H1 (cell line): ENCODE results near the gene STARD3NL. TPM values are rescaled to one million over a fixed set of nuclear protein-coding genes. Genes with fewer than 3 reads are reported as not detected.

Source experiments
- CTCF ChIA-PET: fragments of 300-600 bp; sonication (Branson Sonifier 250); formaldehyde crosslinking; loops from one replicate; lab custom pipeline; 2021; ENCODE audit not compliant: partially characterized antibody; lab: Charles Lee
- POLR2A ChIA-PET: fragments of 300-600 bp; sonication (Branson Sonifier 250); formaldehyde crosslinking; loops from one replicate; lab custom pipeline; 2021; ENCODE audit warnings: inconsistent platforms; ENCODE audit not compliant: partially characterized antibody; lab: Charles Lee
- DNase-seq, 2 experiments: peaks; one replicate each; pipeline versions ENCODE4 v3.0.0 to v3.0.0-alpha.2; 2010 to 2022; ENCODE audit warnings: low spot score in 2 of 2, low read depth in 1 of 2, mixed read lengths in 1 of 2
- FAIRE-seq: peaks from 2 replicates; lab custom pipeline; 2011; peaks lifted over from hg19 to GRCh38; lab: Jason Lieb, UNC
- H2AFZ ChIP-seq: 2 replicates; pipeline ENCODE4 v1.8.1; 2012; ENCODE audit warnings: low read length, inconsistent platforms
- H2AK5ac ChIP-seq: 2 replicates; pipeline ENCODE4 v1.6.1; 2013; ENCODE audit warnings: low read depth, low read length
- H2BK120ac ChIP-seq: replicated peaks from 2 replicates; pipeline ENCODE3; 2013; ENCODE audit warnings: low read depth, low read length, inconsistent platforms
- H2BK12ac ChIP-seq: 2 replicates; pipeline ENCODE4 v1.6.1; 2013; ENCODE audit warnings: low read depth, low read length
- H2BK15ac ChIP-seq: 2 replicates; pipeline ENCODE4 v1.6.1; 2013; ENCODE audit warnings: low read length
- H2BK20ac ChIP-seq: 2 replicates; pipeline ENCODE4 v1.6.1; 2013; ENCODE audit warnings: low read length
- H2BK5ac ChIP-seq: 2 replicates; pipeline ENCODE4 v1.6.1; 2013; ENCODE audit warnings: low read depth, low read length
- H3K14ac ChIP-seq: 2 replicates; pipeline ENCODE4 v1.6.1; 2013; ENCODE audit warnings: inconsistent platforms; ENCODE audit not compliant: insufficient read length
- H3K18ac ChIP-seq: 2 replicates; pipeline ENCODE4 v1.6.1; 2013; ENCODE audit warnings: low read length; ENCODE audit errors: extremely low read depth
- H3K23ac ChIP-seq: 2 replicates; pipeline ENCODE4 v1.6.1; 2013; ENCODE audit warnings: inconsistent platforms; ENCODE audit not compliant: insufficient read length
- H3K23me2 ChIP-seq: 2 replicates; pipeline ENCODE4 v1.6.1; 2013; ENCODE audit warnings: low read depth, low read length
- H3K27ac ChIP-seq: 2 replicates; pipeline ENCODE4 v1.6.1; 2011; ENCODE audit warnings: low read depth, low read length, inconsistent platforms
- H3K27me3 ChIP-seq, 4 experiments: replicated peaks in 1 of 4; 1 replicate in 1 of 4; 2 replicates in 3 of 4; pipeline versions ENCODE4 v1.6.1 to v1.8.1; 2011 to 2013; ENCODE audit warnings: low read length in 3 of 4, mild to moderate bottlenecking in 3 of 4, inconsistent platforms in 2 of 4, mixed read lengths in 2 of 4, moderate library complexity in 1 of 4; ENCODE audit not compliant: control insufficient read depth in 3 of 4, insufficient read depth in 3 of 4; ENCODE audit errors: extremely low read depth in 1 of 4
- H3K36me3 ChIP-seq, 4 experiments: 2 replicates each; pipeline versions ENCODE4 v1.6.1 to v1.8.1; 2011 to 2013; ENCODE audit warnings: mild to moderate bottlenecking in 4 of 4, low read length in 3 of 4, moderate library complexity in 2 of 4, control low read depth in 1 of 4, inconsistent platforms in 1 of 4; ENCODE audit not compliant: insufficient read depth in 4 of 4, control insufficient read depth in 2 of 4
- H3K4ac ChIP-seq: replicated peaks from 2 replicates; pipeline ENCODE3; 2013; ENCODE audit warnings: low read length, low read depth, mixed read lengths, inconsistent platforms; ENCODE audit not compliant: insufficient read length
- H3K4me1 ChIP-seq, 4 experiments: replicated peaks in 1 of 4; 1 replicate in 1 of 4; 2 replicates in 3 of 4; pipeline versions ENCODE4 v1.6.1 to v1.8.1; 2011 to 2013; ENCODE audit warnings: low read length in 3 of 4, inconsistent platforms in 2 of 4, mixed read lengths in 1 of 4; ENCODE audit not compliant: insufficient read depth in 4 of 4, control insufficient read depth in 3 of 4
- H3K4me2 ChIP-seq, 2 experiments: 2 replicates each; pipeline versions ENCODE4 v1.6.1 to v1.8.1; 2011 to 2013; ENCODE audit warnings: low read depth in 2 of 2, low read length in 2 of 2, control low read depth in 1 of 2, inconsistent platforms in 1 of 2, mild to moderate bottlenecking in 1 of 2; ENCODE audit not compliant: insufficient read depth in 1 of 2
- H3K4me3 ChIP-seq, 4 experiments: fragments of 200-600, 300-600 bp in 1 of 4; sonication (generic), shearing (Covaris generic), sonication (Bioruptor Twin) in 1 of 4; 2 replicates each; pipeline versions ENCODE4 v1.5.1 to v1.8.1; 2011 to 2016; ENCODE audit warnings: low read length in 4 of 4, low read depth in 3 of 4, control low read depth in 2 of 4, inconsistent platforms in 2 of 4, mild to moderate bottlenecking in 2 of 4, mixed read lengths in 1 of 4, moderate library complexity in 1 of 4; ENCODE audit not compliant: insufficient read depth in 2 of 4; ENCODE audit errors: extremely low read depth in 1 of 4
- H3K56ac ChIP-seq: replicated peaks from 2 replicates; pipeline ENCODE3; 2013; ENCODE audit warnings: low read depth, mild to moderate bottlenecking, mixed read lengths, low read length, inconsistent platforms; ENCODE audit not compliant: insufficient read length
- H3K79me1 ChIP-seq: 2 replicates; pipeline ENCODE4 v1.6.1; 2013; ENCODE audit warnings: low read depth, low read length, control low read depth
- H3K79me2 ChIP-seq, 2 experiments: 2 replicates each; pipeline versions ENCODE4 v1.6.1 to v1.8.1; 2012 to 2013; ENCODE audit warnings: low read length in 2 of 2, mild to moderate bottlenecking in 2 of 2, inconsistent platforms in 1 of 2; ENCODE audit not compliant: insufficient read depth in 2 of 2, control insufficient read depth in 1 of 2
- H3K9ac ChIP-seq, 4 experiments: replicated peaks in 1 of 4; 1 replicate in 1 of 4; 2 replicates in 3 of 4; pipeline versions ENCODE4 v1.6.1 to v1.8.1; 2011 to 2013; ENCODE audit warnings: low read depth in 3 of 4, low read length in 3 of 4, control low read depth in 2 of 4, mild to moderate bottlenecking in 2 of 4, moderate library complexity in 2 of 4, inconsistent platforms in 1 of 4; ENCODE audit errors: extremely low read depth in 1 of 4
- H3K9me3 ChIP-seq, 2 experiments: 2 replicates each; pipeline versions ENCODE4 v1.6.1 to v1.8.1; 2012 to 2013; ENCODE audit warnings: mild to moderate bottlenecking in 2 of 2, moderate library complexity in 2 of 2, control low read depth in 1 of 2, inconsistent platforms in 1 of 2, low read depth in 1 of 2, low read length in 1 of 2, mixed read lengths in 1 of 2; ENCODE audit not compliant: insufficient read depth in 2 of 2
- H4K20me1 ChIP-seq, 2 experiments: replicated peaks in 1 of 2; 2 replicates each; pipeline versions ENCODE3 to v1.8.1; 2011 to 2013; ENCODE audit warnings: inconsistent platforms in 2 of 2, low read length in 2 of 2, mild to moderate bottlenecking in 1 of 2; ENCODE audit not compliant: insufficient read depth in 2 of 2, control insufficient read depth in 1 of 2
- H4K5ac ChIP-seq: 2 replicates; pipeline ENCODE4 v1.6.1; 2013; ENCODE audit warnings: low read length, low read depth, mixed read lengths, inconsistent platforms; ENCODE audit not compliant: insufficient read length
- H4K8ac ChIP-seq: 2 replicates; pipeline ENCODE4 v1.8.0; 2013; ENCODE audit warnings: mild to moderate bottlenecking, moderate library complexity, low read length, inconsistent platforms; ENCODE audit not compliant: insufficient read depth; ENCODE audit errors: extremely low read depth
- H4K91ac ChIP-seq: replicated peaks from 2 replicates; pipeline ENCODE3; 2013; ENCODE audit warnings: low read length, mixed read lengths, inconsistent platforms; ENCODE audit not compliant: insufficient read length
- ATF3 ChIP-seq: IDR thresholded peaks from 2 replicates; pipeline ENCODE4 v1.6.1; 2011; ENCODE audit warnings: low read depth, mild to moderate bottlenecking, low read length; ENCODE audit not compliant: insufficient read depth
- TAF1 ChIP-seq: IDR thresholded peaks from 2 replicates; pipeline ENCODE4 v1.6.1; 2011; ENCODE audit warnings: mild to moderate bottlenecking, low read depth, low read length
- WGBS, 2 experiments: shearing (Covaris generic) in 1 of 2; methylation state at CpG; one replicate each; pipeline versions ENCODE4 v1.1.6 to v1.1.7; 2013 to 2015; ENCODE audit warnings: low lambda C conversion rate in 2 of 2, mixed read lengths in 2 of 2, inconsistent platforms in 1 of 2, low coverage in 1 of 2, missing lambda C conversion rate in 1 of 2; ENCODE audit not compliant: insufficient replicate concordance in 2 of 2, insufficient coverage in 1 of 2, insufficient read length in 1 of 2; ENCODE audit errors: extremely low coverage in 1 of 2, missing lambda C conversion rate in 1 of 2; 5-methylcytosine and 5-hydroxymethylcytosine counted together
- polyA plus RNA-seq, 7 experiments: library from polyadenylated mRNA; depleted of rRNA in 3 of 7; stranded (reverse) in 5 of 7; unstranded in 2 of 7; fragments of >200 nt in 5 of 7; fragments of 200-250 nt in 2 of 7; gene quantifications; 1 replicate in 5 of 7; 2 replicates in 1 of 7; 4 replicates in 1 of 7; pipeline versions ENCODE4 v1.2.1 to v1.2.3, GENCODE V29; 2011 to 2013; ENCODE audit warnings: missing spikeins in 2 of 7, mixed read lengths in 2 of 7
- total RNA-seq: library from RNA; stranded (reverse); fragmentation: NEBNext Ultra II Directional; extraction: Animal tissue kit (Norgen Biotek cat#: 25700); gene quantifications from 2 replicates; pipeline ENCODE4 v1.2.1, GENCODE V29; 2021

Gene STARD3NL
- total and polyA plus RNA-seq, 2 of the 8 experiments (the other 6 are each of a cell fraction or from before 2014, with no cell fraction given), result 27.1 to 40.5 TPM

GRCh38 chr7:38206071-38206470 lies 28.0 kb downstream of the STARD3NL start:
- H3K23ac ChIP-seq, result no peak overlapping the region
- H3K56ac ChIP-seq, result no peak overlapping the region
- H3K4me1 ChIP-seq, result no peaks in the 10 kb centered on the region
- no peak overlapping the region for H3K27ac ChIP-seq
- no peak overlapping the region for H2BK12ac ChIP-seq
- no peak for DNase-seq
- no peaks in the 10 kb centered on the region for H3K23me2 ChIP-seq
- no peak overlapping the region for H3K18ac ChIP-seq
- no peak overlapping the region for H4K5ac ChIP-seq
- no peaks in the 10 kb centered on the region for H3K27me3 ChIP-seq
- TF ChIP-seq TAF1 (no peak), ATF3 (no peak)
- H2BK5ac ChIP-seq, result no peak overlapping the region
- H4K91ac ChIP-seq, result no peak overlapping the region
- no peak overlapping the region for H3K4me3 ChIP-seq
- no peak overlapping the region for H2BK20ac ChIP-seq
- H3K79me2 ChIP-seq, result peaks cover 0 to under 1% of the 10 kb centered on the region in 2 experiments; a peak in 1 of 4 replicates
- H3K14ac ChIP-seq, result no peak overlapping the region
- H2BK120ac ChIP-seq, result no peak overlapping the region
- H3K36me3 ChIP-seq, result no peaks in the 10 kb centered on the region; a peak in 2 of 8 replicates
- H4K8ac ChIP-seq, result no peak overlapping the region
- H3K4me2 ChIP-seq, result no peak overlapping the region
- CTCF ChIA-PET, result interaction anchor here (1.2 to 2.0 kb wide), 2 partner anchors 9 to 16 kb away, joined by 8 to 13 read pairs; no protein-coding TSS in a partner anchor
- POLR2A ChIA-PET, result no interaction called here
- H3K79me1 ChIP-seq, result no peaks in the 10 kb centered on the region; the same call in 1 of the 2 replicates
- no peak overlapping the region for H3K9ac ChIP-seq
- no peak overlapping the region for H3K4ac ChIP-seq
- no peak overlapping the region for H2BK15ac ChIP-seq
- H2AK5ac ChIP-seq, result no peak overlapping the region
- FAIRE-seq, result no peak
- WGBS, 2 experiments, result 80% methylated on average over 5 of the region's 5 CpGs; no CpG with 5 or more reads in 1 of the 2 experiments
- no peaks in the 10 kb centered on the region for H4K20me1 ChIP-seq
- no peak overlapping the region for H2AFZ ChIP-seq
- H3K9me3 ChIP-seq, result no peaks in the 10 kb centered on the region
